ENCODE measurements around the gene SMCO1. TPM values are rescaled to one million over a fixed set of nuclear protein-coding genes. Genes with fewer than 3 reads are reported as not detected.
"Not testable (repeated sequence)": the region's sequence is repeated elsewhere in the genome, so short reads cannot be mapped to it uniquely, and the experiment has no call there.

The SMCO1 gene
- total RNA-seq, 1 experiment from 2014 or later, result not detected

GRCh38 chr3:196514350-196514716 lies 813 bp downstream of the SMCO1 start:
- ChIA-PET CTCF (no interaction called here), POLR2A (interaction anchor here (1.1 kb wide), 1 partner anchor 227 kb away, joined by 3 read pairs; the partner anchor contains the start of gene PCYT1A)
- Mint-ChIP-seq H3K36me3 (ENCODE audit: insufficient read depth, unreplicated experiment) (no peaks in the 10 kb centered on the region), H3K27ac (ENCODE audit: low read depth, unreplicated experiment) (no peak overlapping the region), H3K27me3 (ENCODE audit: insufficient read depth, unreplicated experiment) (no peaks in the 10 kb centered on the region), H3K4me1 (ENCODE audit: insufficient read depth, unreplicated experiment) (no peaks in the 10 kb centered on the region), H3K4me3 (ENCODE audit: unreplicated experiment) (no peak overlapping the region), H3K9me3 (ENCODE audit: unreplicated experiment) (no peaks in the 10 kb centered on the region)
- no peak for TF ChIP-seq CTCF (IDR thresholded peaks at IDR 0.05; ENCODE audit: unreplicated experiment)
- BruUV-seq (replicated peaks), result no TSS peak
- no peak for DNase-seq (ENCODE audit: unreplicated experiment)
- intact Hi-C loops (cut with micrococcal nuclease), result no loop called here

GRCh38 chr3:196513697-196514349 lies 1.3 kb downstream of the SMCO1 start:
- no peak overlapping the region for H3K27ac Mint-ChIP-seq (ENCODE audit: low read depth, unreplicated experiment)
- no TSS peak for BruUV-seq (replicated peaks)
- no peaks in the 10 kb centered on the region for H3K4me1 Mint-ChIP-seq (ENCODE audit: insufficient read depth, unreplicated experiment)
- intact Hi-C loops (cut with micrococcal nuclease), result no loop called here
- ChIA-PET CTCF (interaction anchor here (0.6 kb wide), 1 partner anchor 1061 kb away, joined by 3 read pairs; no protein-coding TSS in a partner anchor), POLR2A (interaction anchor here (1.1 kb wide), 1 partner anchor 226 kb away, joined by 3 read pairs; the partner anchor contains the start of gene PCYT1A)
- no peak overlapping the region for H3K4me3 Mint-ChIP-seq (ENCODE audit: unreplicated experiment)
- H3K9me3 Mint-ChIP-seq (ENCODE audit: unreplicated experiment), result no peaks in the 10 kb centered on the region
- DNase-seq (ENCODE audit: unreplicated experiment), result no peak
- no peaks in the 10 kb centered on the region for H3K36me3 Mint-ChIP-seq (ENCODE audit: insufficient read depth, unreplicated experiment)
- TF ChIP-seq CTCF (IDR thresholded peaks at IDR 0.05; ENCODE audit: unreplicated experiment), result no peak
- H3K27me3 Mint-ChIP-seq (ENCODE audit: insufficient read depth, unreplicated experiment), result no peaks in the 10 kb centered on the region

GRCh38 chr3:196511646-196512425 lies 3.3 kb downstream of the SMCO1 start:
- BruUV-seq (replicated peaks); H3K27ac Mint-ChIP-seq (ENCODE audit: low read depth, unreplicated experiment); H3K4me3 Mint-ChIP-seq (ENCODE audit: unreplicated experiment); H3K27me3 Mint-ChIP-seq (ENCODE audit: insufficient read depth, unreplicated experiment); DNase-seq (ENCODE audit: unreplicated experiment); H3K4me1 Mint-ChIP-seq (ENCODE audit: insufficient read depth, unreplicated experiment); H3K36me3 Mint-ChIP-seq (ENCODE audit: insufficient read depth, unreplicated experiment); CTCF ChIA-PET; POLR2A ChIA-PET; intact Hi-C loops (cut with micrococcal nuclease); H3K9me3 Mint-ChIP-seq (ENCODE audit: unreplicated experiment): not testable (repeated sequence)

- H3K4me1 Mint-ChIP-seq (ENCODE audit: insufficient read depth, unreplicated experiment); POLR2A ChIA-PET; H3K27me3 Mint-ChIP-seq (ENCODE audit: insufficient read depth, unreplicated experiment); BruUV-seq (replicated peaks); intact Hi-C loops (cut with micrococcal nuclease); CTCF ChIA-PET; H3K4me3 Mint-ChIP-seq (ENCODE audit: unreplicated experiment); H3K27ac Mint-ChIP-seq (ENCODE audit: low read depth, unreplicated experiment); DNase-seq (ENCODE audit: unreplicated experiment); H3K9me3 Mint-ChIP-seq (ENCODE audit: unreplicated experiment); H3K36me3 Mint-ChIP-seq (ENCODE audit: insufficient read depth, unreplicated experiment): not testable (repeated sequence)
Measured at GRCh38 chr3:196511108-196511507, 4.0 kb downstream of the SMCO1 start.

GRCh38 chr3:196506687-196507086 lies 8.5 kb downstream of the SMCO1 start:
- Mint-ChIP-seq H3K4me1 (ENCODE audit: insufficient read depth, unreplicated experiment) (no peaks in the 10 kb centered on the region), H3K36me3 (ENCODE audit: insufficient read depth, unreplicated experiment) (no peaks in the 10 kb centered on the region), H3K4me3 (ENCODE audit: unreplicated experiment) (no peak overlapping the region), H3K9me3 (ENCODE audit: unreplicated experiment) (no peaks in the 10 kb centered on the region), H3K27me3 (ENCODE audit: insufficient read depth, unreplicated experiment) (no peaks in the 10 kb centered on the region), H3K27ac (ENCODE audit: low read depth, unreplicated experiment) (no peak overlapping the region)
- intact Hi-C loops (cut with micrococcal nuclease), result no loop called here
- no TSS peak for BruUV-seq (replicated peaks)
- ChIA-PET POLR2A (interaction anchor here (0.7 to 1.2 kb wide), 2 partner anchors 62 to 85 kb away, joined by 3 read pairs; partner anchors contain the start of gene FBXO45), CTCF (interaction anchor here (1.1 to 1.3 kb wide), 2 partner anchors 12 to 17 kb away, joined by 3 to 6 read pairs; no protein-coding TSS in a partner anchor)
- no peak for DNase-seq (ENCODE audit: unreplicated experiment)
- TF ChIP-seq CTCF (IDR thresholded peaks at IDR 0.05; ENCODE audit: unreplicated experiment), result no peak

All from MCF 10A (cell line).